Loucy (cell line): Measurements from ENCODE around the gene CMKLR1.

Experiments
- CTCF ChIP-seq: fragments of 200-600 bp; sonication (generic); conservative IDR thresholded peaks from 2 replicates; pipeline ENCODE4 v1.5.1; 2014; ENCODE audit warnings: mild to moderate bottlenecking, antibody characterized with exemption, low read length
- EZH2phosphoT487 ChIP-seq: fragments of 200-600 bp; IDR thresholded peaks from 2 replicates; pipeline ENCODE4 v1.6.1; 2018; ENCODE audit warnings: antibody characterized with exemption, mild to moderate bottlenecking, moderate library complexity, borderline replicate concordance

GRCh38 chr12:108254030-108254429, 85.1 kb downstream of the CMKLR1 start:
- TF ChIP-seq CTCF (no peak), EZH2phosphoT487 (no peak)
